A549 (cell line): Measurements from ENCODE around the gene DDX11.
"Not testable (repeated sequence)": the region's sequence is repeated elsewhere in the genome, so short reads cannot be mapped to it uniquely, and the experiment has no call there.

Experiments
- CTCF ChIP-seq: fragments of >200 bp; sonication (Bioruptor Twin); formaldehyde crosslinking; IDR thresholded peaks from 3 replicates; pipeline ENCODE4 v1.5.1; 2016
- EP300 ChIP-seq, 2 experiments: fragments of >200 bp; sonication (Bioruptor Twin); formaldehyde crosslinking; IDR thresholded peaks; 2 replicates in 1 of 2; 3 replicates in 1 of 2; pipeline ENCODE4 v1.6.1; 2016 to 2017
- FOSL2 ChIP-seq, 2 experiments: fragments of 450-650 bp in 1 of 2; fragments of >200 bp in 1 of 2; sonication (Bioruptor Twin) in 1 of 2; formaldehyde crosslinking; IDR thresholded peaks; 2 replicates each; pipeline versions ENCODE4 v1.5.0 to v1.6.1; 2016 to 2020; ENCODE audit warnings: mild to moderate bottlenecking in 1 of 2, moderate library complexity in 1 of 2
- HOXA7 ChIP-seq: fragments of 250-450 bp; sonication (Bioruptor Pico); IDR thresholded peaks from 2 replicates; pipeline ENCODE4 v1.5.0; 2020; ENCODE audit warnings: mild to moderate bottlenecking, moderate library complexity
- JUNB ChIP-seq: fragments of >200 bp; sonication (Bioruptor Twin); formaldehyde crosslinking; IDR thresholded peaks from 2 replicates; pipeline ENCODE4 v1.6.1; 2016
- KDM1A ChIP-seq: fragments of 200-600 bp; sonication (generic); IDR thresholded peaks from 2 replicates; pipeline ENCODE4 v1.6.1; 2016; ENCODE audit warnings: low read depth, mild to moderate bottlenecking
- MAFK ChIP-seq: fragments of 450-650 bp; IDR thresholded peaks from 2 replicates; pipeline ENCODE4 v1.6.1; 2014; ENCODE audit not compliant: partially characterized antibody
- PHF8 ChIP-seq: fragments of 200-600 bp; sonication (generic); IDR thresholded peaks from 2 replicates; pipeline ENCODE4 v1.6.1; 2016; ENCODE audit warnings: low read depth, mild to moderate bottlenecking, antibody characterized with exemption, moderate library complexity, borderline replicate concordance
- POLR2A ChIP-seq: IDR thresholded peaks from 2 replicates; pipeline ENCODE4 v1.6.1; 2012; ENCODE audit warnings: mild to moderate bottlenecking, low read length
- REST ChIP-seq: fragments of 200-600 bp; sonication (generic); IDR thresholded peaks from 2 replicates; pipeline ENCODE4 v1.6.1; 2016; ENCODE audit warnings: antibody characterized with exemption, mild to moderate bottlenecking, moderate library complexity
- SMC3 ChIP-seq: fragments of >200 bp; sonication (Bioruptor Twin); formaldehyde crosslinking; IDR thresholded peaks from 3 replicates; pipeline ENCODE4 v1.6.1; 2018; ENCODE audit warnings: inconsistent platforms

GRCh38 chr12:31077998-31078397 lies 4.3 kb downstream of the DDX11 start:
- not testable (repeated sequence) for TF ChIP-seq SMC3; POLR2A; PHF8; JUNB; FOSL2 (IDR thresholded peaks at IDR 0.05); FOSL2 (CRISPR knock-in tag; IDR thresholded peaks at IDR 0.05); REST; HOXA7 (CRISPR knock-in tag); MAFK; EP300 (IDR thresholded peaks at IDR 0.05); KDM1A
- TF ChIP-seq CTCF, result peak; percentile 33; the same call in 2 of the 3 replicates
